Measurements from ENCODE around the gene PROP1.

- TF ChIP-seq YY1 (IDR thresholded peaks at IDR 0.05; ENCODE audit: insufficient read depth, insufficient read length) (no peak), ZNF274 (IDR thresholded peaks at IDR 0.05; ENCODE audit: low read depth, low read length) (no peak), SUZ12 (IDR thresholded peaks at IDR 0.05; ENCODE audit: extremely low read depth, insufficient read depth, insufficient read length) (no peak)
Observed at GRCh38 chr5:177994561-177995190, 1.4 kb downstream of the PROP1 start.

Data from NT2/D1 (cell line).